ENCODE data around the gene SVIL. TPM values are rescaled to one million over a fixed set of nuclear protein-coding genes. Genes with fewer than 3 reads are reported as not detected.
"Not testable (repeated sequence)": the region's sequence is repeated elsewhere in the genome, so short reads cannot be mapped to it uniquely, and the experiment has no call there.

The SVIL gene
- total RNA-seq, 2 donors from 2014 or later = 92.9 to 524 TPM

DNA sequence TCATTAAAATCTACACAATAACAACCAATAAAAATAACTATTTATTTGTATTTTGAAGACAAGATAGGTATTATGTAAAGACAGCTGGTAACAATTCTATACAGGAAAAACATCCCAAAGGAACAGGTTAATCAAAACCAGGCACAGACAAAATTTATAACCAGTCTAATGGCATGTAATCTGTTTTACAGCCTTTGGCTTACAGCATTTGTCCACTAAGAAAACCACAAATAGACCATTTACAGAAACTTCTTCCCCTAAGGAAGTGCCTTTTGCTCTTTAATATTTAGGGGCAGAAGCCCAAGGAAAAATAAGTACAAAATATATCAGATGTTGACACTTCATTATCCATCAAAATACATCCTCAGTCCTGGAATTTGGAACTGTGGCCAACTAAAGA is 65.0 kb downstream of the SVIL start:
- no peak overlapping the region for H3K4me3 ChIP-seq
- intact Hi-C loops (cut with DNase I) = no loop called here
- no peaks in the 10 kb centered on the region for H3K27me3 ChIP-seq (replicated peaks; ENCODE audit: insufficient read depth)
- H3K4me1 ChIP-seq (replicated peaks) = peaks cover 5% of the 10 kb centered on the region
- H3K27ac ChIP-seq = no peak overlapping the region
- no peaks in the 10 kb centered on the region for H3K36me3 ChIP-seq
- no peak for DNase-seq (ENCODE audit: low spot score)
- no peaks in the 10 kb centered on the region for H3K9me3 ChIP-seq
- TF ChIP-seq POLR2AphosphoS5 (IDR thresholded peaks at IDR 0.05) = no peak

GRCh38 chr10:29567003-29567402 is 67.8 kb downstream of the SVIL start:
- WGBS = 73% methylated on average over 9 of the region's 9 CpGs
- no peak for DNase-seq (ENCODE audit: low spot score)
- Histone ChIP-seq H3K36me3 (no peaks in the 10 kb centered on the region), H3K27ac (no peak overlapping the region), H3K4me3 (no peak overlapping the region), H3K9me3 (no peaks in the 10 kb centered on the region), H3K4me1 (replicated peaks) (peaks cover 5% of the 10 kb centered on the region), H3K27me3 (replicated peaks; ENCODE audit: insufficient read depth) (no peaks in the 10 kb centered on the region)
- intact Hi-C loops (cut with DNase I) = no loop called here
- TF ChIP-seq, protein P1, sequence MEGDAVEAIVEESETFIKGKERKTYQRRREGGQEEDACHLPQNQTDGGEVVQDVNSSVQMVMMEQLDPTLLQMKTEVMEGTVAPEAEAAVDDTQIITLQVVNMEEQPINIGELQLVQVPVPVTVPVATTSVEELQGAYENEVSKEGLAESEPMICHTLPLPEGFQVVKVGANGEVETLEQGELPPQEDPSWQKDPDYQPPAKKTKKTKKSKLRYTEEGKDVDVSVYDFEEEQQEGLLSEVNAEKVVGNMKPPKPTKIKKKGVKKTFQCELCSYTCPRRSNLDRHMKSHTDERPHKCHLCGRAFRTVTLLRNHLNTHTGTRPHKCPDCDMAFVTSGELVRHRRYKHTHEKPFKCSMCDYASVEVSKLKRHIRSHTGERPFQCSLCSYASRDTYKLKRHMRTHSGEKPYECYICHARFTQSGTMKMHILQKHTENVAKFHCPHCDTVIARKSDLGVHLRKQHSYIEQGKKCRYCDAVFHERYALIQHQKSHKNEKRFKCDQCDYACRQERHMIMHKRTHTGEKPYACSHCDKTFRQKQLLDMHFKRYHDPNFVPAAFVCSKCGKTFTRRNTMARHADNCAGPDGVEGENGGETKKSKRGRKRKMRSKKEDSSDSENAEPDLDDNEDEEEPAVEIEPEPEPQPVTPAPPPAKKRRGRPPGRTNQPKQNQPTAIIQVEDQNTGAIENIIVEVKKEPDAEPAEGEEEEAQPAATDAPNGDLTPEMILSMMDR (IDR thresholded peaks at IDR 0.05) = no peak
- TF ChIP-seq POLR2A (IDR thresholded peaks at IDR 0.05) = no peak
- TF ChIP-seq POLR2AphosphoS5 (IDR thresholded peaks at IDR 0.05) = no peak

GRCh38 chr10:29566209-29566608 is 68.6 kb downstream of the SVIL start:
- H3K36me3 ChIP-seq; DNase-seq (ENCODE audit: low spot score); intact Hi-C loops (cut with DNase I); H3K27ac ChIP-seq; H3K9me3 ChIP-seq; H3K27me3 ChIP-seq (replicated peaks; ENCODE audit: insufficient read depth); H3K4me3 ChIP-seq; H3K4me1 ChIP-seq (replicated peaks): not testable (repeated sequence)
- WGBS = 79% methylated on average over 7 of the region's 7 CpGs

DNA sequence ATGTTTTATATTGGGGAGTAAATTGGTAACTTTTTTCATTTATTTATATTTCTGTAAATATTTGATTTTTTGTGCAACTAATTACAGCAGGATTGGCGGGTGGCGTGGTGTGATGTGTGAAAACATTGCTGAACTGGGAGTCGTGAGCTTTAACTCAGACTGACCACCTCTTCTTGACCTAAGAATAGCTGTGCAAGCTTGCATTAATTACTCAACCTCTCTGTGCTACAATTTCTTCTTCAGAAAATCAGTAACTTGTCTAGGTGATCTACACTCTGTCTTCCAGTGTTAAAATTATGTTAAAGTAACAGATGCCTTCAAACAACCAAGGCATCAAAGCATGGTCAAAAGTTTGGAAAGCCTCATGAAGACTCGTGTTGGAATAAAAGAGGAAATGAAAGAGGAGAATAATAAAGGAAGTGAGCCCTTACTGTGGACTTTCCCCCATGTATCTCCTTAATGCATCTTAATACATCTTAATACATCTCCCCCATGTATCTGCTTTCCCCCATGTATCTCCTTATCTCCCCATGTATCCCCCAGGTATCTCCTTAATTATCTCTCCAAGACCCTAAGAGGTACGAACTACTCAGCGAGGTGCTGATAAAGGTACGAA is 71.2 kb downstream of the SVIL start:
- Histone ChIP-seq H3K27ac (no peak overlapping the region), H3K9me3 (no peaks in the 10 kb centered on the region), H3K4me1 (replicated peaks) (no peaks in the 10 kb centered on the region), H3K27me3 (replicated peaks; ENCODE audit: insufficient read depth) (no peaks in the 10 kb centered on the region), H3K36me3 (no peaks in the 10 kb centered on the region), H3K4me3 (no peak overlapping the region)
- DNase-seq (ENCODE audit: low spot score) = no peak
- no peak for TF ChIP-seq POLR2AphosphoS5 (IDR thresholded peaks at IDR 0.05)
- TF ChIP-seq, protein P1 (IDR thresholded peaks at IDR 0.05) = no peak
- no peak for TF ChIP-seq POLR2A (IDR thresholded peaks at IDR 0.05)
- 96% methylated on average over 7 of the region's 7 CpGs for WGBS
- intact Hi-C loops (cut with DNase I) = no loop called here

DNA sequence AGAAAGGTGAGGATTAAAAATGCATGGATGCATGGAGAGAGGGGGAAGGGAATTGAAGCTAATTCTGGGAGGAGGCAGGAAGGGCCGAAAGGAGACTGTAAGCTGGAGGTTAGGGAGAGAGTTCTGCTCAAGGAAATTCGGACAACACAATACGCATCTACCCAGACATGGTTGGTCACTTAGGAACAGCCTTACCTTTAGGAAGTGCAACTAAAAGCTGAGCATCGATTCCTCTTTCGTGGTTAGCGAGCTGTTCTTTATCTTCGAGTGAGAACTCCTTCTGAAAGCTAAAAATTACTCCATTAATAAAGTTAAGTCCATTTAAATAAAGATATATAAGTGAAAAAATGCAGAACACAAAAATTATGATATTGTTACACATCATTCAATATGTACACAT is 71.8 kb downstream of the SVIL start:
- DNase-seq (ENCODE audit: low spot score); H3K4me1 ChIP-seq (replicated peaks); H3K27ac ChIP-seq; H3K27me3 ChIP-seq (replicated peaks; ENCODE audit: insufficient read depth); H3K4me3 ChIP-seq; H3K36me3 ChIP-seq; intact Hi-C loops (cut with DNase I); H3K9me3 ChIP-seq: not testable (repeated sequence)
- 79% methylated on average over 7 of the region's 7 CpGs for WGBS

DNA sequence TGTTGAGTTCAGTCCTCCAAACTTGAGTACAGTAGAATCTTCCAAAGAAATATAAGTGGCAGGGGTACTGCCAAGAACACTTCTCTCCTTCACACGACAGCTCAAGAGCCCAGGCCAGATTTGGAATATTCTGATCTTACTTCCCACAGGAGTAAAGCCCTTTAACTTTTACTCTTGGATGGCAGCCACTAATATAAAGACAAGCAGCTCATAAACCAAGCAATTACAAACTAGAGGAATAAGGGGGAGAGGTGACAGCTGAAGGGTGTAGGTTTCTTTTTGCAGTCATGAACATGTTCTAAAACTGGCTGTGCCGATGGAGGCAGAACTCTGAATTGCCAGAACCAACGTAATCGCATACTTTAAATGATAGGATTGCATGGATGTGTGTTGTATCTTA is 74.8 kb downstream of the SVIL start:
- H3K36me3 ChIP-seq = no peaks in the 10 kb centered on the region
- H3K4me3 ChIP-seq = no peak overlapping the region
- H3K27ac ChIP-seq = peak overlapping the region in 1 of 2 donors; percentile 1
- H3K27me3 ChIP-seq (replicated peaks; ENCODE audit: insufficient read depth) = no peaks in the 10 kb centered on the region
- no peaks in the 10 kb centered on the region for H3K4me1 ChIP-seq (replicated peaks)
- no peak for DNase-seq (ENCODE audit: low spot score)
- peak; percentile 57 for TF ChIP-seq POLR2AphosphoS5 (IDR thresholded peaks at IDR 0.05)
- TF ChIP-seq, protein P1 (IDR thresholded peaks at IDR 0.05) = no peak
- no peaks in the 10 kb centered on the region for H3K9me3 ChIP-seq
- 16% methylated on average over 4 of the region's 4 CpGs for WGBS
- intact Hi-C loops (cut with DNase I) = no loop called here
